GM12892 (cell line): ENCODE results near the gene PTPRN.

Experiments
- POLR2A ChIP-seq: IDR thresholded peaks from 2 replicates; pipeline ENCODE4 v1.6.1; 2011; ENCODE audit warnings: low read depth, low read length, control low read depth
- POLR2AphosphoS5 ChIP-seq: IDR thresholded peaks from 2 replicates; pipeline ENCODE4 v1.6.1; 2011; ENCODE audit warnings: low read depth, low read length, control low read depth
- TAF1 ChIP-seq: IDR thresholded peaks from 2 replicates; pipeline ENCODE4 v1.6.1; 2011; ENCODE audit warnings: low read depth, mild to moderate bottlenecking, control low read depth, low read length, borderline replicate concordance

DNA sequence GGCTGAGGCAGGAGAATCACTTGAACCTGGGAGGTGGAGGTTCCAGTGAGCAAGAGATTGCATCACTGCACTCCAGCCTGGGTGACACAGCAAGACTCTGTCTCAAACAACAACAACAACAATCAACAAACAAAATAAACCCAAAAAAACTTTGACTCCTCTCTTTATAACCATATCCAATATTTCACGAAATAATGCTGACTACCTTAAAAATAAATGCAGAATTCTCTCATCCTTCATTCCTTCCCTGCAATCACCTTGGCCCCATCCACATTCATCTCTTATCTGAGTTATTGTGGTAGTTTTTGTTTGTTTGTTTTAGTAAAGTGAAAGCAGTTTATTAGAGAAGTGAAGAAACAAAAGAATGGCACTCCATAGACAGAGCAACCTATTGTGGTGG, 3.2 kb downstream of the PTPRN start:
- TF ChIP-seq POLR2A (no peak), POLR2AphosphoS5 (no peak), TAF1 (no peak)
